PC-9 (cell line): ENCODE measurements around the gene ZBED6.
"Not testable (repeated sequence)": the region's sequence is repeated elsewhere in the genome, so short reads cannot be mapped to it uniquely, and the experiment has no call there.

Source experiments
- CTCF ChIP-seq: fragments of 200-600 bp; sonication (generic); conservative IDR thresholded peaks from 2 replicates; pipeline ENCODE4 v1.6.1; 2017; ENCODE audit warnings: mixed run types, antibody characterized with exemption, mild to moderate bottlenecking, moderate library complexity
- EZH2 ChIP-seq: fragments of 200-600 bp; sonication (generic); IDR thresholded peaks from 2 replicates; pipeline ENCODE4 v1.8.0; 2017; ENCODE audit warnings: antibody characterized with exemption, low read depth

GRCh38 chr1:203751618-203752361, 43.6 kb upstream of the ZBED6 start:
- TF ChIP-seq CTCF, EZH2: not testable (repeated sequence)
